GM12878 (cell line): ENCODE data around the gene HTR1A. TPM values are rescaled to one million over a fixed set of nuclear protein-coding genes. Genes with fewer than 3 reads are reported as not detected.

Experiments
- ATAC-seq: fragments of 200-7000 bp; cut with Tn5 transposase; 3 replicates; pipeline ENCODE4 v1.9.1; 2020; ENCODE audit warnings: mild to moderate bottlenecking, moderate library complexity
- Bru-seq: library from RNA; stranded (reverse); fragments of 400-500 nt; gene quantifications from one replicate; lab custom pipeline; 2021; lab: Mats Ljungman, UMichigan
- BruChase-seq, 2 experiments: library from RNA; stranded (reverse); fragments of 400-500 nt; gene quantifications; one replicate each; lab custom pipeline; 2021; lab: Mats Ljungman, UMichigan
- BruUV-seq: library from RNA; stranded (reverse); fragments of 400-500 nt; replicated peaks from 2 replicates; lab custom pipeline; 2021; lab: Mats Ljungman, UMichigan
- CTCF ChIA-PET: fragments of 300-600 bp; sonication (Branson Sonifier 250); formaldehyde crosslinking; extraction: SDS; loops from one replicate; lab custom pipeline; 2021; ENCODE audit warnings: inconsistent platforms; lab: Yijun Ruan, JAX
- POLR2A ChIA-PET: fragments of 350-600 bp; formaldehyde crosslinking; extraction: SDS; loops from one replicate; lab custom pipeline; 2021; ENCODE audit warnings: inconsistent platforms; lab: Charles Lee
- RAD21 ChIA-PET: fragments of 300-600 bp; sonication (Branson Sonifier 250); formaldehyde crosslinking; loops from one replicate; lab custom pipeline; 2023; ENCODE audit warnings: antibody characterized with exemption; ENCODE audit not compliant: unreplicated experiment; lab: Charles Lee
- SMC1A ChIA-PET: fragments of 300-600 bp; sonication (Branson Sonifier 250); formaldehyde crosslinking; loops from one replicate; lab custom pipeline; 2023; ENCODE audit not compliant: unreplicated experiment, uncharacterized antibody; lab: Charles Lee
- DNase-seq: peaks from one replicate; pipeline ENCODE4 v3.0.0-alpha.2; 2011; ENCODE audit warnings: low read depth, low spot score
- FAIRE-seq: peaks from 3 replicates; lab custom pipeline; 2011; peaks lifted over from hg19 to GRCh38; lab: Jason Lieb, UNC
- H2AFZ ChIP-seq: 2 replicates; pipeline ENCODE4 v1.6.0; 2011; ENCODE audit warnings: low read depth, low read length, control low read depth; ENCODE audit not compliant: control insufficient read depth
- H3K27ac ChIP-seq: 2 replicates; pipeline ENCODE4 v1.5.1; 2011; ENCODE audit warnings: control low read depth; ENCODE audit not compliant: control insufficient read depth, insufficient read depth
- H3K27me3 ChIP-seq, 2 experiments: replicated peaks in 1 of 2; 2 replicates each; pipeline versions ENCODE4 v1.6.0 to v1.6.1; 2011; ENCODE audit warnings: low read length in 1 of 2; ENCODE audit not compliant: control insufficient read depth in 2 of 2, insufficient read depth in 2 of 2
- H3K36me3 ChIP-seq, 2 experiments: 2 replicates each; pipeline ENCODE4 v1.5.1; 2011; ENCODE audit warnings: low read length in 1 of 2; ENCODE audit not compliant: control insufficient read depth in 2 of 2, insufficient read depth in 2 of 2
- H3K4me1 ChIP-seq: 2 replicates; pipeline ENCODE4 v1.6.1; 2011; ENCODE audit warnings: mild to moderate bottlenecking, low read length, moderate library complexity, mixed read lengths; ENCODE audit not compliant: control insufficient read depth, insufficient read depth
- H3K4me2 ChIP-seq: 2 replicates; pipeline ENCODE4 v1.6.0; 2011; ENCODE audit warnings: control low read depth; ENCODE audit not compliant: control insufficient read depth, insufficient read depth
- H3K4me3 ChIP-seq: fragments of 200-600 bp; sonication (generic); 2 replicates; pipeline ENCODE4 v1.5.1; 2016
- H3K79me2 ChIP-seq: 2 replicates; pipeline ENCODE4 v1.6.0; 2011; ENCODE audit warnings: low read length; ENCODE audit not compliant: control insufficient read depth, insufficient read depth
- H3K9ac ChIP-seq: 2 replicates; pipeline ENCODE4 v1.8.0; 2011; ENCODE audit warnings: low read length, control low read depth, mixed read lengths; ENCODE audit not compliant: control insufficient read depth, insufficient read depth
- H3K9me3 ChIP-seq: replicated peaks from 3 replicates; pipeline ENCODE4 v1.5.1; 2011; ENCODE audit warnings: mild to moderate bottlenecking, low read length; ENCODE audit not compliant: control insufficient read depth, insufficient read depth
- H4K20me1 ChIP-seq: 2 replicates; pipeline ENCODE4 v1.6.0; 2011; ENCODE audit not compliant: control insufficient read depth, insufficient read depth
- CBX5 ChIP-seq: sonication (generic); IDR thresholded peaks from 2 replicates; pipeline ENCODE4 v1.6.1; 2016; ENCODE audit warnings: low read depth, moderate library complexity, mild to moderate bottlenecking, inconsistent platforms
- EGR1 ChIP-seq, 2 experiments: IDR thresholded peaks; 1 replicate in 1 of 2; 2 replicates in 1 of 2; pipeline ENCODE4 v1.6.1; 2011 to 2012; ENCODE audit warnings: low read depth in 2 of 2, low read length in 2 of 2, borderline replicate concordance in 1 of 2, mild to moderate bottlenecking in 1 of 2, moderate library complexity in 1 of 2
- KAT2A ChIP-seq: conservative IDR thresholded peaks from 2 replicates; pipeline ENCODE4 v1.6.1; 2011; ENCODE audit warnings: low read depth, low read length; ENCODE audit not compliant: control insufficient read depth
- RAD21 ChIP-seq: IDR thresholded peaks from 2 replicates; pipeline ENCODE4 v1.6.1; 2011; ENCODE audit warnings: mild to moderate bottlenecking, low read depth, low read length, moderate library complexity; ENCODE audit not compliant: insufficient read depth
- SRF ChIP-seq, 2 experiments: IDR thresholded peaks; 2 replicates each; pipeline ENCODE4 v1.6.1; 2011; ENCODE audit warnings: low read depth in 2 of 2, low read length in 2 of 2, mild to moderate bottlenecking in 1 of 2, moderate library complexity in 1 of 2
- ZNF207 ChIP-seq: fragments of 450-650 bp; IDR thresholded peaks from 2 replicates; pipeline ENCODE4 v1.6.1; 2014; ENCODE audit warnings: antibody characterized with exemption, mild to moderate bottlenecking, borderline replicate concordance
- ZNF622 ChIP-seq: fragments of 450-650 bp; IDR thresholded peaks from 2 replicates; pipeline ENCODE4 v1.6.1; 2017; ENCODE audit warnings: mild to moderate bottlenecking, inconsistent platforms
- WGBS: methylation state at CpG from one replicate; pipeline ENCODE4 v1.1.6; 2016; ENCODE audit warnings: low lambda C conversion rate; ENCODE audit not compliant: insufficient replicate concordance, insufficient coverage; ENCODE audit errors: missing lambda C conversion rate; 5-methylcytosine and 5-hydroxymethylcytosine counted together
- in situ Hi-C: fragments of 300-500 bp; cut with MboI; formaldehyde crosslinking; loops from 9 replicates; pipeline ENCODE4 v1.14.3; 2018; ENCODE audit warnings: mixed read lengths
- intact Hi-C: fragments of 100-400 bp; cut with micrococcal nuclease; formaldehyde crosslinking; loops from one replicate; pipeline ENCODE4 v1.14.2; 2022; ENCODE audit not compliant: unreplicated experiment
- long read RNA-seq, 2 experiments: library from polyadenylated mRNA; unstranded; transcript quantifications; one replicate each; pipeline ENCODE4 v2.0.0, GENCODE V29; 2019 to 2020
- polyA minus RNA-seq, 3 experiments: library from RNA; depleted of rRNA, polyadenylated mRNA; stranded (reverse); fragments of >200 nt; gene quantifications; 2 replicates each; pipeline ENCODE4 v1.2.3, GENCODE V29; 2011
- polyA plus RNA-seq, 11 experiments: library from polyadenylated mRNA; depleted of rRNA in 4 of 11; unstranded in 6 of 11; stranded (reverse) in 5 of 11; fragments of >200 nt; fragmentation: Nextera tagmentation in 4 of 11; fragmentation: Illumina TruSeq in 1 of 11; extraction: Ambion mirVana in 4 of 11; extraction: Trizol in 1 of 11; gene quantifications; 1 replicate in 1 of 11; 2 replicates in 10 of 11; pipeline versions ENCODE4 v1.2.1 to v1.2.3, GENCODE V29; 2011 to 2016; ENCODE audit warnings: inconsistent platforms in 2 of 11, missing spikeins in 2 of 11, low read depth in 1 of 11
- total RNA-seq, 4 experiments: library from RNA; depleted of rRNA in 3 of 4; stranded (reverse); fragments of >200 nt in 3 of 4; fragmentation: Illumina TruSeq in 1 of 4; extraction: Trizol in 1 of 4; gene quantifications; 2 replicates each; pipeline versions ENCODE4 v1.2.1 to v1.2.3, GENCODE V29; 2013 to 2021
- TF ChIP-seq, protein P1 (sequence below): IDR thresholded peaks from 2 replicates; pipeline ENCODE4 v1.6.1; 2011; ENCODE audit warnings: mild to moderate bottlenecking, low read depth, low read length, moderate library complexity; ENCODE audit not compliant: insufficient replicate concordance
- TF ChIP-seq, protein P2 (sequence below): fragments of 450-650 bp; IDR thresholded peaks from 2 replicates; pipeline ENCODE4 v1.6.1; 2017; ENCODE audit warnings: mild to moderate bottlenecking, moderate library complexity
- TF ChIP-seq, protein P3 (sequence below): fragments of 150-350 bp; IDR thresholded peaks from 2 replicates; pipeline ENCODE4 v1.6.1; 2014; ENCODE audit warnings: mild to moderate bottlenecking, low read depth, low read length

The HTR1A gene
- not detected in 2 replicates for total RNA-seq (2013; cell fraction: nucleolus; rRNA removed)
- total RNA-seq (2014; rRNA removed) (not detected in 2 replicates), total RNA-seq (2014; rRNA removed; fragmentation: Illumina TruSeq; extraction: Trizol) (not detected in 2 replicates), total RNA-seq (2021) (not detected in 2 replicates), polyA plus RNA-seq (2011; rRNA removed) (not detected in 2 replicates), polyA plus RNA-seq (2014; fragmentation: Illumina TruSeq; extraction: Trizol) (not detected in 2 replicates), polyA plus RNA-seq (2014; fragmentation: Nextera tagmentation; extraction: Ambion mirVana) (not detected), polyA plus RNA-seq (2014; rRNA removed) (not detected in 2 replicates), polyA plus RNA-seq (2016; fragmentation: Nextera tagmentation; extraction: Ambion mirVana) (not detected), polyA minus RNA-seq (2011; rRNA and poly(A)+ RNA removed) (not detected in 2 replicates), Bru-seq, nascent RNA (not detected), BruChase-seq, experiment 1, labeled RNA remaining after a 6-hour chase (not detected), BruChase-seq, experiment 2, labeled RNA remaining after a 2-hour chase (not detected)
- polyA plus RNA-seq (2011; ENCODE audit: low read depth): not detected
- polyA plus RNA-seq (2011; cell fraction: cytosol; rRNA removed): not detected in 2 replicates
- not detected in 2 replicates for polyA plus RNA-seq (2011; cell fraction: nucleus; rRNA removed)
- not detected in 2 replicates for polyA plus RNA-seq (2012)
- polyA minus RNA-seq (2011; cell fraction: cytosol; rRNA and poly(A)+ RNA removed): not detected in 2 replicates
- not detected in 2 replicates for polyA minus RNA-seq (2011; cell fraction: nucleus; rRNA and poly(A)+ RNA removed)
- long read RNA-seq, experiment 1: 0 reads
- long read RNA-seq, experiment 2: 0 reads

DNA sequence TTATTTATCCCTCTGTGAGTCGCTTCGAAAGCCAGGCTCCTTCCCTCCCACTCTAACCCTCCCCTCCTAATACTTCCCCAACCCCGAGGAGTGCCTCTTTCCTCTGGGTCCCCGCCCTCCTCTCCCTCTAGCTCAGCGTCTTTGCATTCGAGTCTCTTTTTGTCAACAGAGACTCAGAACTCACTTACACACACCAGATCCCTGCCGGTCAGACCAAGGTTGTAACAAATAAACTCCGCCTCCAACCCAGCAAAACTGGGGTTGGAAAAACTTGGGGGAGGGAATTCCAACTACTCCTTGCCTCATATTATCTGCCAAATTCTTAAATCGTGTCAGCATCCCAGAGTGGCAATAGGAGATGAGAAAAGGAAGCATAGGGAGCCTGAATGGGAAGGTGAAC is at the start of gene HTR1A:
HTR1A (minus strand) TSS at position 167 of the 400 bp plus-strand sequence. CDS start 726 bp downstream, outside the sequence.
- in situ Hi-C loops: loop anchor here (5.0 to 25.0 kb wide), 2 partner anchors 560 to 1500 kb away; no protein-coding TSS in a partner anchor
- BruUV-seq: no TSS peak
- TF ChIP-seq KAT2A (no peak), SRF (IDR thresholded peaks at IDR 0.05; ENCODE audit: low read depth in 2 of 2, low read length in 2 of 2) (no peak), ZNF207 (no peak), EGR1 (IDR thresholded peaks at IDR 0.05; ENCODE audit: borderline replicate concordance in 1 of 2, low read depth in 2 of 2, low read length in 2 of 2) (no peak), RAD21 (no peak), ZNF622 (no peak), CBX5 (no peak)
- TF ChIP-seq, protein P1, sequence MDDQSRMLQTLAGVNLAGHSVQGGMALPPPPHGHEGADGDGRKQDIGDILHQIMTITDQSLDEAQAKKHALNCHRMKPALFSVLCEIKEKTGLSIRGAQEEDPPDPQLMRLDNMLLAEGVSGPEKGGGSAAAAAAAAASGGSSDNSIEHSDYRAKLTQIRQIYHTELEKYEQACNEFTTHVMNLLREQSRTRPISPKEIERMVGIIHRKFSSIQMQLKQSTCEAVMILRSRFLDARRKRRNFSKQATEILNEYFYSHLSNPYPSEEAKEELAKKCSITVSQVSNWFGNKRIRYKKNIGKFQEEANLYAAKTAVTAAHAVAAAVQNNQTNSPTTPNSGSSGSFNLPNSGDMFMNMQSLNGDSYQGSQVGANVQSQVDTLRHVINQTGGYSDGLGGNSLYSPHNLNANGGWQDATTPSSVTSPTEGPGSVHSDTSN: no peak
- TF ChIP-seq, protein P2, sequence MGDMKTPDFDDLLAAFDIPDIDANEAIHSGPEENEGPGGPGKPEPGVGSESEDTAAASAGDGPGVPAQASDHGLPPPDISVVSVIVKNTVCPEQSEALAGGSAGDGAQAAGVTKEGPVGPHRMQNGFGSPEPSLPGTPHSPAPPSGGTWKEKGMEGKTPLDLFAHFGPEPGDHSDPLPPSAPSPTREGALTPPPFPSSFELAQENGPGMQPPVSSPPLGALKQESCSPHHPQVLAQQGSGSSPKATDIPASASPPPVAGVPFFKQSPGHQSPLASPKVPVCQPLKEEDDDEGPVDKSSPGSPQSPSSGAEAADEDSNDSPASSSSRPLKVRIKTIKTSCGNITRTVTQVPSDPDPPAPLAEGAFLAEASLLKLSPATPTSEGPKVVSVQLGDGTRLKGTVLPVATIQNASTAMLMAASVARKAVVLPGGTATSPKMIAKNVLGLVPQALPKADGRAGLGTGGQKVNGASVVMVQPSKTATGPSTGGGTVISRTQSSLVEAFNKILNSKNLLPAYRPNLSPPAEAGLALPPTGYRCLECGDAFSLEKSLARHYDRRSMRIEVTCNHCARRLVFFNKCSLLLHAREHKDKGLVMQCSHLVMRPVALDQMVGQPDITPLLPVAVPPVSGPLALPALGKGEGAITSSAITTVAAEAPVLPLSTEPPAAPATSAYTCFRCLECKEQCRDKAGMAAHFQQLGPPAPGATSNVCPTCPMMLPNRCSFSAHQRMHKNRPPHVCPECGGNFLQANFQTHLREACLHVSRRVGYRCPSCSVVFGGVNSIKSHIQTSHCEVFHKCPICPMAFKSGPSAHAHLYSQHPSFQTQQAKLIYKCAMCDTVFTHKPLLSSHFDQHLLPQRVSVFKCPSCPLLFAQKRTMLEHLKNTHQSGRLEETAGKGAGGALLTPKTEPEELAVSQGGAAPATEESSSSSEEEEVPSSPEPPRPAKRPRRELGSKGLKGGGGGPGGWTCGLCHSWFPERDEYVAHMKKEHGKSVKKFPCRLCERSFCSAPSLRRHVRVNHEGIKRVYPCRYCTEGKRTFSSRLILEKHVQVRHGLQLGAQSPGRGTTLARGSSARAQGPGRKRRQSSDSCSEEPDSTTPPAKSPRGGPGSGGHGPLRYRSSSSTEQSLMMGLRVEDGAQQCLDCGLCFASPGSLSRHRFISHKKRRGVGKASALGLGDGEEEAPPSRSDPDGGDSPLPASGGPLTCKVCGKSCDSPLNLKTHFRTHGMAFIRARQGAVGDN: no peak
- TF ChIP-seq, protein P3, sequence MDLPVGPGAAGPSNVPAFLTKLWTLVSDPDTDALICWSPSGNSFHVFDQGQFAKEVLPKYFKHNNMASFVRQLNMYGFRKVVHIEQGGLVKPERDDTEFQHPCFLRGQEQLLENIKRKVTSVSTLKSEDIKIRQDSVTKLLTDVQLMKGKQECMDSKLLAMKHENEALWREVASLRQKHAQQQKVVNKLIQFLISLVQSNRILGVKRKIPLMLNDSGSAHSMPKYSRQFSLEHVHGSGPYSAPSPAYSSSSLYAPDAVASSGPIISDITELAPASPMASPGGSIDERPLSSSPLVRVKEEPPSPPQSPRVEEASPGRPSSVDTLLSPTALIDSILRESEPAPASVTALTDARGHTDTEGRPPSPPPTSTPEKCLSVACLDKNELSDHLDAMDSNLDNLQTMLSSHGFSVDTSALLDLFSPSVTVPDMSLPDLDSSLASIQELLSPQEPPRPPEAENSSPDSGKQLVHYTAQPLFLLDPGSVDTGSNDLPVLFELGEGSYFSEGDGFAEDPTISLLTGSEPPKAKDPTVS: no peak

More for the DNA sequence above, at the start of gene HTR1A:
- POLR2A ChIA-PET: no interaction called here
- FAIRE-seq (no peak), DNase-seq (no peak), ATAC-seq (no peak)
- Histone ChIP-seq H3K9ac (no peak within 1 kb of the TSS), H3K36me3 (no peaks in the 10 kb centered on the region), H3K9me3 (no peaks in the 10 kb centered on the region), H2AFZ (no peak within 1 kb of the TSS), H3K4me2 (no peak within 1 kb of the TSS), H3K4me3 (no peak within 1 kb of the TSS), H3K4me1 (no peaks in the 10 kb centered on the region), H3K27ac (no peak within 1 kb of the TSS), H3K27me3 (no peaks in the 10 kb centered on the region; a peak in 1 of 4 replicates), H4K20me1 (no peaks in the 10 kb centered on the region), H3K79me2 (no peaks in the 10 kb centered on the region)
- intact Hi-C loops: loop anchor here (5.0 kb wide), 1 partner anchor 835 kb away; no protein-coding TSS in a partner anchor
- CTCF ChIA-PET: interaction anchor here (0.6 to 2.5 kb wide), 4 partner anchors 9 to 561 kb away, joined by 3 to 20 read pairs (median 3); no protein-coding TSS in a partner anchor
- 28% methylated on average over 7 of the region's 9 CpGs for WGBS
- RAD21 ChIA-PET: no interaction called here
- SMC1A ChIA-PET: no interaction called here
